Measurements from ENCODE around the gene TRIB2.

The TRIB2 gene

GRCh38 chr2:12737297-12737696 is 20.6 kb downstream of the TRIB2 start:
- no peak for DNase-seq (ENCODE audit: low read depth)
- TF ChIP-seq CTCF (IDR thresholded peaks at IDR 0.05; ENCODE audit: control insufficient read depth, insufficient read depth, low read depth, low read length, missing control alignments) = no peak
- H3K4me3 ChIP-seq (ENCODE audit: control insufficient read depth, low read depth, low read length) = no peak overlapping the region

- peak; percentile 79 for DNase-seq (ENCODE audit: low read depth)
- no peak for TF ChIP-seq CTCF (IDR thresholded peaks at IDR 0.05; ENCODE audit: control insufficient read depth, insufficient read depth, low read depth, low read length, missing control alignments)
- H3K4me3 ChIP-seq (ENCODE audit: control insufficient read depth, low read depth, low read length) = no peak overlapping the region
These were observed 21.2 kb downstream of the TRIB2 start for GRCh38 chr2:12737738-12738485.

- no peak overlapping the region for H3K4me3 ChIP-seq (ENCODE audit: control insufficient read depth, low read depth, low read length)
- no peak for TF ChIP-seq CTCF (IDR thresholded peaks at IDR 0.05; ENCODE audit: control insufficient read depth, insufficient read depth, low read depth, low read length, missing control alignments)
- DNase-seq (ENCODE audit: low read depth) = no peak
These were observed 23.1 kb downstream of the TRIB2 start for GRCh38 chr2:12739721-12740254.

- no peak overlapping the region for H3K4me3 ChIP-seq (ENCODE audit: control insufficient read depth, low read depth, low read length)
- TF ChIP-seq CTCF (IDR thresholded peaks at IDR 0.05; ENCODE audit: control insufficient read depth, insufficient read depth, low read depth, low read length, missing control alignments) = no peak
- DNase-seq (ENCODE audit: low read depth) = no peak
These were observed 24.6 kb downstream of the TRIB2 start for GRCh38 chr2:12741380-12741779.

- TF ChIP-seq CTCF (IDR thresholded peaks at IDR 0.05; ENCODE audit: control insufficient read depth, insufficient read depth, low read depth, low read length, missing control alignments) = no peak
- no peak for DNase-seq (ENCODE audit: low read depth)
- H3K4me3 ChIP-seq (ENCODE audit: control insufficient read depth, low read depth, low read length) = no peak overlapping the region
These were observed 26.2 kb downstream of the TRIB2 start for GRCh38 chr2:12742891-12743290.

GRCh38 chr2:12750166-12750905 is 33.6 kb downstream of the TRIB2 start:
- no peak for TF ChIP-seq CTCF (IDR thresholded peaks at IDR 0.05; ENCODE audit: control insufficient read depth, insufficient read depth, low read depth, low read length, missing control alignments)

More at GRCh38 chr2:12750166-12750905, 33.6 kb downstream of the TRIB2 start:
- no peak overlapping the region for H3K4me3 ChIP-seq (ENCODE audit: control insufficient read depth, low read depth, low read length)
- no peak for DNase-seq (ENCODE audit: low read depth)

Measured in AG09309 (cell line).